GM18498 (cell line): ENCODE measurements around the gene PKD2.
"Not testable (repeated sequence)": the region's sequence is repeated elsewhere in the genome, so short reads cannot be mapped to it uniquely, and the experiment has no call there.

ENCODE experiments used
- ATAC-seq: cut with Tn5 transposase; IDR thresholded peaks from one replicate; pipeline ENCODE4 v1.9.1; 2021; ENCODE audit warnings: mild to moderate bottlenecking, moderate library complexity; ENCODE audit not compliant: unreplicated experiment

PKD2 gene

DNA sequence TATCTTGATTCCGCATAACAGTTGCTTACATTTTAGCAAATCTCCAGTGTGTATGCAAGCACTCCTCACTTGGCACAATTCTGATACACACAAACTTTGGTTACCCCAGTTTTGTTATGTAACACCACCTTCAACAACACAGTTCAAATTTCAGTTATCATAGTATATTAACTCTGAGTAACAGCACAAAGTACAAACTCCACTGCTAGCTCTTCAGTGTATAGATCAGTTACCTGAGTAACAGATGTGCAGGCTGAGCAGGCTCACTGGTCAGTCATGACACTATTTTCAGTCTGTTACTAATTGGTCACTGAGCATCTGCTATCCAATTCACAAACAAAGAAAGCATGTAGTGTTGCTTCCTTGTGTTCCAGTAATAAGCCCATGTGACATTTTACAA lies 55.4 kb downstream of the PKD2 start:
- ATAC-seq = no peak

DNA sequence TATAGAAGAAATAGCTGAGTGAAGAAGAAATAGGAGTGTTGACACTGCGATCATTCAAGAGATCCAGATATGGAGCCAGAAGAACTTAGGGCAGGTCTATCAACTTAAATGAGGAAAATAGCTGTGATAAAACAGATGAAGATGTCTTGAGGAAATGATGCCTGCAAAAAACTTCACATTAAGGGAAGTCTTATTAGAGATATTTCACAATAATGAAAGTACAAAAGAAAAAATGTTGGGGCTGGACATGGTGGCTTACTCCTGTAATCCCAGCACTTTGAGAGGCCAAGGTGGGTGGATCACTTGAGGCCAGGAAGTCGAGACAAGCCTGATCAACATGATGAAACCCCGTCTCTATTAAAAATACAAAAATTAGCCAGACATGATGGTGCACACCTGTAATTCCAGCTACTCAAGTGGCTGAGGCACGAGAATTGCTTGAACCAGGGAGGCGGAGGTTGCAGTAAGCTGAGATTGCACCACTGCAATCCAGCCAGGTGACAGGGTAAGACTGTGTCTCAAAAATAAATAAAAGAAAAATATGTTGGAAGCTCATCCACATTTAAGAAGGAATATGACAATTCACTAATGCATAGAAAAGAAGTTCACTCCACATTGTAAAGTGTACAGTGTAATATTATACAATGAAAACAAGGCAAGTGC lies 56.3 kb downstream of the PKD2 start:
- ATAC-seq = no peak

DNA sequence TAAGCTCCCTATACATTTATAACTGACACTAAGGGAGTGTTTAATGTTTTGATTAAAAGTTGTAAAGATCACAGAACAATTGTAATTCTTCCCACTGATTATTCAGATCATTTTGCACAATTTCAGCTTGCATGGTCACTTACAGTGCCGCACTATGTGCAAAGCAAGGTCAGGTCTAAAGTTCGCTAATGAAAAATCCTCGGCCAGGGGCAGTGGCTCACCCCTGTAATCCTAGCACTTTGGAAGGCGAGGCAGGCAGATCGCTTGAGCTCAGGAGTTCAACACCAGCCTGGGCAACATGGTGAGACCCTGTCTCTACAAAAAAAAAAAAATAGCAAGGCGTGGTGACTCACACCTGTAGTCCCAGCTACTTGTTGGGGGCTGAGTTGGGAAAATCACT lies 57.0 kb downstream of the PKD2 start:
- no peak for ATAC-seq

DNA sequence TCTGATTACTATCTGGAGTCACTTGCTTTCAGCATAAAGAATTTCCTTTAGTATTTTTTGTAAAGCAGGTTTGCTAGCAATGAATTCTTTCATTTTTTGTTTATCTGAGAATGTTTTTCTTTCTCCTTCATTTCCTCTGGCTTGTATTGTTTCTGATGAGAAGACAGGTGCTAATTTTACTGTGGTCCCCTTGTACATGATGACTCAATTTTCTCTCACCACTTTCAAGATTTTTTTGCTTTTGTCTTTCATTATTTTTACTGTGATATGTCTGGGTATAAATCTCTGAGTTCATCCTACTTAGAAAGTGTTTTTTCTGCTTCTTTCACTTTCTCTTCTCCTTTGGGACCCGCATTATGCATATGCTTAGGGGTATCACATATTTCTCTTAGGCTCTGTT lies 62.6 kb downstream of the PKD2 start:
- no peak for ATAC-seq

DNA sequence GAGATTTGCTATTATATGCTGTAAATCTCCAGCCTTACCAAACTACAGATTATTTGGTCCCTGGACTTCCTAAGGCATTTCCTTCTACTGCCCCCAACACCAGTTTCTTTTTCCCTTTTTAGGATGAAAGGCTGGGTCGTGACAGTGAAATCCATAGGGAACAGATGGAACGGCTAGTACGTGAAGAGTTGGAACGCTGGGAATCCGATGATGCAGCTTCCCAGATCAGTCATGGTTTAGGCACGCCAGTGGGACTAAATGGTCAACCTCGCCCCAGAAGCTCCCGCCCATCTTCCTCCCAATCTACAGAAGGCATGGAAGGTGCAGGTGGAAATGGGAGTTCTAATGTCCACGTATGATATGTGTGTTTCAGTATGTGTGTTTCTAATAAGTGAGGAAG lies 67.9 kb downstream of the PKD2 start:
- ATAC-seq = no peak

DNA sequence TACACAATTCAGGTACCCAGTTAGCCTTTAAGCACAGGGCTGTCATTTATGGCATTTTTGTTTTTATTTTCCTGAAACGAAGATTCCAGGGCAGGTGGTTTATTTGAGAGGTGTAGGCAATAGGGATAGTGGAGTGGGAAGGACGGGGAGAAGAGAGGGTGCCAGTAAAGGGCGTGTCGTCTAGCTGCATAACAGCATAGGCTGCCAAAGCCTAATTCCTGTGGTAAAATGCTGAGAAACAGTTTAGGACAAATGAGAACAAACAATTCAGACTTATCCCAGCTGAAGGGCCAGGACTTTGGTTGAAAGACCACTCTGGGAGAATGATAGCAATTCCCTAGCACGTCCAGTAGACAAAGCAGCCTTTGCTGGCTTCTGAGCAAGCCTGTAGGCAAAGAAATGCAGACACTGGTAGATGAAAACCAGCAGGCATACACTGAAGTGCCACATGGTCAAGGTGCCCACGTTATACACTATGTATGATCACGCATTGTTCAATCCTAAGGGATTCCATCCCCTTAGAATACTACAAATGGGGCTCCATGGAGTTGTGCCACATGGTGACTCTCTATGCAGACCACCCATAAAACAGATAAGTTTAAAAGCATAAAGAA lies 70.6 kb downstream of the PKD2 start:
- ATAC-seq = no peak

DNA sequence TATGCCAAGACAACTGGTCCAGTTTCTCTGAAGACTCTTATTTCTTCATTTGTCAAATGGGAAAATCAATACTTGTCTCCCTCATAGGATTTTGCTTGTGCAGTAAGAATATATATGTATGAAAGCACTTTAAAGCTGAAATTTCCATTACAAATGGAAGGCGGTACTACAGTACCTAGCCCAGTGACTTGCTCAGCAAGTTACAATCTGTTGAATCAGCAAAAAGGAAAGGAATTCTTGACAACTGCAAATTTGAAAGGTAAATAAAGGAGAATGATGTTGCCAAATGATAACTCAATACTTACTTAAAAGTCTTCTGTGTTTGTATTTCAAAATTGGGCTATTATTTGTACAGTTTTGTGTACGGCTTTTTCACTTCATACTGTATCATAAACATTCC lies 71.1 kb downstream of the PKD2 start:
- ATAC-seq = no peak

DNA sequence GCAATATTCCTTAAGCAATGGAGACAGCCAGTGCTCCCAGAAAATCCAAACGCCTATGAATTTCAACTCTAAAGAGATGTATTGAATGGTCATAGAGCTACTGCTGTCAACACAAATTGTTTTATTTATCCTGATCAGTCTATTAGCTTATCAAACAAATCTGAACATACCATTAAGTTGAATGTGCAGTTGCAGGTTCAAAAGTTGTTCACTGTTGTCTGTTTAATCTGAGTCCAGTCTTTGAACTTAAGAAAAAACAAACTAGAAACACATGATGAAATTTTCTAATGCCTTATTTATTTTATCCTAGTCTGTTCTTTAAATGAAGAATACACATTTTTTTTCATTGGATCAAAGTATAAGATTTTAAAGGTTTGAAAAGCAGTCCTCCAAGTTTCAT lies 73.2 kb downstream of the PKD2 start:
- no peak for ATAC-seq

DNA sequence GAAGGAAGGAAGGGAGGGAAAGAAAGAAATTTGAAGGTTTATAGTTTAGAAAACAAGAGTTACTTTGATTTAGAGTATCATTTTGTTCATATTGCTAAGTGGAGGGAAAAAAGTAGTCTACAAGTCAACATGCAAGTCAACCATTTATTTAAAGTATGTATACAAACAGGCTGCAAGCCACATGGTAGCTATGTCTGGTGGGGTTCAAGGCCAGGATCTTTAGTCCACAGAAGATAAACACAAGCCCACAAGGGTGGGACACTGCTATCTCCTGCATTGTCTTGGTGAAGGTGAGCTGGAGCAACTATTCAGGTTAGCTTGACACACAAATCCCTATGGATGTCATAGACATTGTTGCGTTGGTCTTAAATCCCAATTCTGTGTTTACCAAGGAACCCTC lies 79.6 kb downstream of the PKD2 start:
- no peak for ATAC-seq

DNA sequence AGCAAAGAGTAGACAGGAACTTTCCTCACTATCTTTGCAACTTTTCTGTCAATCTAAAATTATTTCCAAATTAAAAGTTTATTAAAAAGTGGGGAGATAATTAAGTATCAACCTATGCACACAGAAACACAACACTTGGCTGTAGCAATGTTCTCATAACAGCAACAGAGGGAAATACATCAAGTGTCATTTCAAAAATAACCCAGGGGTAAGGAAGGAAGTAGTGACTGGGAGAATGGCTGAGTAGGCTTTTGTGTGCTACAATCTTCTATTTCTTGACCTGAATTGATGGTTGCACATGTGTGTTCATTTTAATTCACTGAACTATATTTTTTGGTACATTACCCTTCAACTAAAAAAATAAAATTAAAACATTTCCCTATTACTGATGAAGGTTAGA lies 83.5 kb downstream of the PKD2 start:
- ATAC-seq = no peak

DNA sequence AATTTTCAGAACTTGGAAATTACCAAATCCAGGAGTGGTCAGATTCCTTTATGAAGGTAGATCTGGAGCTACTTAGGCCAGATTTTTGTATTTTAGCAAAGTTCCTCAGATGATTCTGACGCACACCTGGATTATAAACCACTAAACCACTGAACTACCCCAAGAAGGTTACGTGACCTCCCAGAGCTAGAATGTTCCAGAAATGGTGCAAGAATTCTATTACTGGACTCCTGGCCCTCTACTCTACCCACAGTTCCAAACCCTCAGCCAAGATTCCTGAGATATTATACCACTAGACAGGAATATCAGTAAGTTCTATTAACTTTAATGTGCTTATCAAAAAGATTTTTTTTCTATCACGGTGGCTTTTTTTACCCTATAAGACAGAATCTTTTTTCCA lies 83.9 kb downstream of the PKD2 start:
- ATAC-seq = no peak

DNA sequence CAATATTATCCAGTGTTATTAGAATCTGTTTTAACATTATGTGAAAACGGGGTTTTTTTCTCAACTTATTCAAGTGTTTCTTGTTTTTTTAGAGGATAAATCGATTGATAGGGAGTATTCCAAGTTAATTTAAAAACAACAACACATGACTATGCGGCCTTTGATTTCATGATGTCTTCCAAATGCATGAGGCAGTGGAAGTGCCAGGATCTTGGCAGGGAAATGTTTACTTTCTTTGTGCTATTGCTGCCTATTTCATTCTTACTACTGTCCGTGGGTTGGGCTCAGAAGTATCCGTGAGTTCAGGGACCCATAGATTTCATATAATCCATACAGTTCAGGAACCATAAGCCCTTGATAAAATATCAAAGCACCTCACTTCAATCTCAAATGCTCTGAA lies 86.4 kb downstream of the PKD2 start:
- no peak for ATAC-seq

DNA sequence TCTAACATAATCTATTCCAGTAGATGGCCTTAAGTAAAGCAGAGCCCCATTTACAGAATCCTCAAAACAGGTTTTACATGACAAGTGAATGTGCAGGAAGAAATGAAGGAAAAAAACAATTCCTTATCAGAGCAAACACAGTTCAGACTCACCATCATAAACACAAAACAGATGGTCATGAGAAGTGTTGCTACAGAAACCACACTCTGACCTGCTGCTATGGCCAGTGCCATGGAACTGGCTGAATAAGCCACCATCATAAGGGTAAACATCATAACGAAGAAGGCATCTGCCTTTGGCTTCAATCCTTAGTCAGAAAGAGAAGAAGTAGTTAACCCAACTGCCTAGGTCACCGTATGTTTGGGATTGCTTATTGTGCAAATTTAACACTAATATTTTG lies 89.9 kb downstream of the PKD2 start:
- no peak for ATAC-seq

DNA sequence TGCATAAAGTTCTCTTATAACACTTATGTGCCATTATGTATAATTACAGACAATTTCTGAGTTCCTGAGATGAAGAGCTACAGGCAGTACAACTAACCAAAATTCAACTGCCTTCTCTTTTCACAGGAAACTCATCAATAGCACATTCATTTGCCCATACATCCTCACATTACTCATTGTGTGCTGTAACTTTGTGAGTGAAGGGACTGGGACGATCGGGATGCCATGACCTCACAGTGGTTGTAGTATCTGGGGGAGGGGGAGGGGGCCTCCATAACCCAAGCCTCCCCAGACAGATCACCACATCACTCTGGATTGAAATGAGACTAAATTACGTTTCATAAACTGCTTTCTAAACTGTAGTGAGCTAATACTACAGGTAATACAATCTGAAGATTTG lies 90.3 kb downstream of the PKD2 start:
- ATAC-seq = no peak

DNA sequence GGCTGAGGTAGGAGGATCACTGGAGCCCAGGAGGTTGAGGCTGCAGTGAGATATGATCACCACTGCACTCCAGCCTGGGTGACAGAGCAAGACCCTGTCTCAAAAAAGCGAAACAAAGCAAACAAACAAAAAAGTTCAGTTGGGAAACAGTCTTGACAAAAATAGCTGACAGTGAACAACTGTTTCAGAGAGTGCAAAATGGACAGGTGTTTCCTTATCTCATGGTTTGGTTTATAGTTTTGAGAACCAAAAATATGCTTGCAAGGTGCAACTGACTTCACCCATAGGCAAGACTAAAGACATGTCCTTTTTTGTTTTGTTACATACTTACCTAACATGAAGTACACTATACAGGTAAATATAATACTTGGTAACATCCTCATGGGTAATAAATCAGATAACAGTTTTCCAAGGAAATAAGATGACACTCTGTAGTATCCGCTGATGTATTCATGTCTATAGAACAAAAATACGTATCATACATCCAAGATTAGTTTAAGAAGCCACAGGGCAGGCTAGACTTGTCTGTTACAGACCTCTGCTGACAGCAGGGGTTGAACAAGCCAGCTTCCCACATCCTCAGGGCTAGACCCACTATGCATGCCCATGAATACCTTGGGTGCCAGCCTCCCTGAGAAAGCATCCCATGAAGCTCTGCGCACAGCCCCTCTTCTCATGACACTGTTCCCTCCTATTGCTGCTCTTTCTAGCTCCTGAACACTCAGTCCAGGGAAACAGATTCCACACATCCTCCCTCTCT lies 91.7 kb downstream of the PKD2 start:
- ATAC-seq = no peak

DNA sequence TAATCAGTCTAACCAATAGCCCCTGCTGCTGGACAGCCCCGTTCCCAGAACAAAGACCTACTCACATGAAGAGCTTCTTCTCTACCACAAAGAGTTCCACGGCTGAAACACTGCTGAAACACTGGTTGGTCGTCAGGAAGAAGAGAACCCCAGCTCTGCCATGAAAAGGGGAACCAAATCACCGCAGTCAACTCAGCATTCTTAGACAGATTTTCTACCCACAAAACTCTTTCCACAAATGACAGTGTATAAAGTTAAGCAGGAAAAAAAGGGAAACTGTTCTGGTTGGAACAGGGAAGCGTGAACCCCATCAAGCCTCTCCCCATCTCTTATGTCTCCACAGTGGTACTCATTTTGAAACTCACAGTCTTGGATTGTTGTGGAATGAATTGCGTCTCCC lies 93.7 kb downstream of the PKD2 start:
- ATAC-seq = no peak

DNA sequence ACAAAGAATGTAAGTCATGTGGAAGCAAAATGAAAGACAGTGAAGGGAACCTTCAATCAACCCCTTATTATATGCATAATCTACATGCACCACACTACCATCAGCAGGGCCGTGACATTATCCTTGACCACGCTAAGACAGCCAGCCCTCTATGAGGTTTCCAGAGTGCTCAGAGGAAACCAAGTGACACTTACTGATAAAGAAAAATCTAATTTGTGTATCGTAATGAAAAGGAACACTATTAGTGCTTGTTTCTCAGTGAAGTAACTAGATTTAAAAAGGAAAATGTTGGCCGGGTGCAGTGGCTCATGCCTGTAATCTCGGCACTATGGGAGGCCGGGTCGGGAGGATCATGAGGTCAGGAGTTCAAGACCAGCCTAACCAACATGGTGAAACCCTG lies 94.6 kb downstream of the PKD2 start:
- no peak for ATAC-seq

DNA sequence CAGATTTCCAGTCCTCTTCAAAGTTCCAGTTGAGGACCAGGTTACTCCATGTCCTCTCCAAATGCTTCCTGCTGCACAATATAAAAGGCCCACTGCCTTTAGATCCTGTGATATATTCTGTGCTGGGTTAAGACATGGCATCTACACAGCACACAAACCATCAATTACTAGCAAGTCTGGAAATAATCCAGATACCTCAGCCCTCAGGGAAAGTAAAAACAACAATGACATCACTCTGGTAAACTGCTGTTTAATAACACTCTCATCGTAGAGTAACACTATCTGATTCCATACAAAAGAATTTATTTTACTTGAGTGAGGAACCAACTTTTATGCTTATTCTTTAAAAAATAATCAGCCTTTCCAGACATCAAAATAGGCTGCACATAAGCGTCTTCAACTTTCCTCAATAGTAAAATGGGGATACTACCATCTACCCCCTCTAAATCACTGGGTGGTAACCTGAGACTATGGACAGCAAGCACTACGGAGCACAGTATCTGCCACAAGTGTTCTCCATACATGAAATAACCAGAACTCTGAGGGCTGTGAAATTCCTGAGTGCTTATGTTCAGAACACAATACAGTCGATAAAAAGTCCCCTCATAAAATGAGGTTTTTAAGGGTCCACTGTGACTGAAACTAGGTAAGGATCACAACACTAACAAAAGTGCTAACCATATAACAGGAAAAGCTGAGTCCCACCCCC lies 97.6 kb downstream of the PKD2 start:
- no peak for ATAC-seq

DNA sequence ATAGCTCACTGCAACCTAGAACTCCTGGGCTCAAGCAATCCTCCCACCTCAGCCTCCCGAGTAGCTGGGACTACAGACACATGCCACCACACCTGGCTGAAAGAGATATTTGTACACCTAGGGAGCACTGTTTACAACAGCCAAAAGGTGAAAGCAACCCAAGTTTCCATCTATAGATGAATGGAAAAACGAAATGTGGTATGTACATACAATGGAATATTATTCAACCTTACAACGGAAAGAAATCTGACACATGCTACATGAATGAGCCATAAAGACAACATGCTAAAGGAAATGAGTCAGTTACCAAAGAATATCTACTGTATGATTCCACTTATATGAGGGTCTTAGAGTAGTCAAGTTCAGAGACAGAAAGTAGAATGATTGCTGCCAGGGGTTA lies 98.8 kb downstream of the PKD2 start:
- no peak for ATAC-seq

DNA sequence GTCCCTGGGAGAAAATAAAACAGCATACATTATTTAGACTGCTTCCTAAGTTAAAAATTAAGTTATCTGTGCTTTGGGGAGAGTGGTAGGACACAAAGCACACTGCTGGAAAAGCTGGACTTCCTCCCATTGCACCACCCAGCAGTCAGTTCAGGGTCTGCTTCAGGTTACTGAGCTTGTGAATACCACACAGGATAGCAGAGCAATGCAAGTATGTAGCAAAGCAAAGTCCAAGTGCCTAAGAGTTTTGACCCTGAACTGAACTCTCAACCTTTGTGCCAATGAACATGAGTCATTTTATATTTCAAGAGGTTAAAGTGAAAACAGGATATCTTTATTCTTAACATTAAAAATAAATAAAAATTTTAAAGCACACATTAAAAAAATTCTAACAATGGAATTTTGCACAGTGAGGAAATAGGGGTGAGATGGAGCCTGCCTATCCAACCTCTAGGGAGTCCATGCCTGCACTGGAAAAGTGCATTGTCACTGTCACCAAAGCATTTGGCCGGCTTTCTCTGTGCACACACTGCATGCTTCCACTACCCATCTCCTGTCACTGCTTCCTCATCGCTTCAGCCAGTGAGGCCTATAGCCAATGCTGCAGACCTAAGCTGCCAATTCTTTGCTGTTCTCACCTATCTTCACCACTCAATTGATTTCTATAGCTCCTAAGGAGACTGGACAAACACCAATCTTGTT lies 100.1 kb downstream of the PKD2 start:
- no peak for ATAC-seq

DNA sequence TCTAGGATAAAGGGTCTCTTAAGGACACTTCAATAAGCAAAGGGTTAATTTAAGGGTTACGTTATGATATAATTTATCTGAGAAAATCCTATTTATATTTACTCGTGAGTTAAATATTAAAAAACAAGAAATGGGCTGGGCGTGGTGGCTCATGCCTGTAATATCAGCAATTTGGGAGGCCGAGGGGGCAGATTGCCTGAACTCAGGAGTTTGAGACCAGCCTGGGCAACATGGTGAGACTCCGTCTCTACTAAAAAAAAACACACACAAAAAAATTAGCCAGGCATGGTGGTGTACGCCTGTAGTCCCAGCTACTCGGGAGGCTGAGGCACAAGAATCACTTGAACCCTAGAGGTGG lies 100.7 kb downstream of the PKD2 start:
- ATAC-seq = not testable (repeated sequence)
